GM21619 (cell line): ENCODE measurements around the gene GNA14.
"Not testable (repeated sequence)": the region's sequence is repeated elsewhere in the genome, so short reads cannot be mapped to it uniquely, and the experiment has no call there.

Source experiments
- ATAC-seq: cut with Tn5 transposase; IDR thresholded peaks from one replicate; pipeline ENCODE4 v1.9.1; 2021; ENCODE audit not compliant: unreplicated experiment

The GNA14 gene

DNA sequence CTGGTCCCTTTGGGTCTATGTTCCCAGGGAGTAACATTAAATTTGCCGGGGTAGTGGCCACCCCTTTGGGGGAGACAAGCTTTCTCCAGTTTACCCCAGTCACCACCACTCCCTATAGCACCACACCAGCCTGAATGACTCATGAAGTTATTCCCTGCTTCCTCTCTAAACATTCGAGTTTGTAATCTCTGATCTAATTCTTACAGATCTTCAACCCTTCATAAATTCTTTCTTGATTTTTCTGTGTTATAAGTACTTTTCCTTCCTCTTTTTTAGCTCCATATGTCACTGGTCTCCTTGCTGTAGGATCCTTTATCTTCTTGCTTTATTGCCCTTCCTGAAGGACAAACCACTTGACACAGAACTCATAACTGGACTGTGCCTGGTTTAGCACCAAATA lies 55.6 kb downstream of the GNA14 start:
- ATAC-seq: no peak

DNA sequence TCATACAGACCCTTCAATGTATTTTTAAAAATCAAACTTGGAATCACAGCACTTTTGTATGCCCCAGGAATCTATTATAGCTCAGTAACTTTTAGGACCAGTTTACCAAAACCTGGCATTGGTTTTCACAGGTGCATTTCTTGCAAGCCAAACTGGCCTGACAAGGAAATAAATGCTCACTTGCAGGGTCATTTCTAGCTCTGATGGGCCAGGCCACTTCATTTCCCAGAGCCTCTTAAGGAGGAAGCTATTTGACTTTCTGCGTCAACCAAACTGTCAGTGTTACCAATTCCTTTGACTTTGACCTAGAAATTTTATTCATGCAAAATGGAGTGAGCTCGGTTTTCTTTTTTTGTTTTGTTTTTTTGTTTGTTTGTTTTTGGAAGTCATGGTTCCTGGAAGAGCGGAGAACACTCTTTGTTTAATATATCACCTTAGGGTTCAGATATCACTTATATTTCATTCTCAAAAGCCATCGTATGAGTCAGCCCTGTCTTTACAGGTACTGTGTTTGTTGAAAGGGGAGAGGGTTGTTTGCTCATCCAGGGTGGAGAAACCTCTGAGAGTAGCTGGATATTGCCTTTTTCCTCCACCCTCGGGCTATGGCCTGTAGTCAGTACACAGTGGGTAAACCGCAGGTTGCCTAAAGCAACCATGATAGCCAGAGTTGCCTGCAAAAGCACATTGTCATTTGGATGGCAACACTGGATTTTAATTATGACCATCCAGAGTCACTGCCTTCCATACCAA lies 58.9 kb downstream of the GNA14 start:
- no peak for ATAC-seq

DNA sequence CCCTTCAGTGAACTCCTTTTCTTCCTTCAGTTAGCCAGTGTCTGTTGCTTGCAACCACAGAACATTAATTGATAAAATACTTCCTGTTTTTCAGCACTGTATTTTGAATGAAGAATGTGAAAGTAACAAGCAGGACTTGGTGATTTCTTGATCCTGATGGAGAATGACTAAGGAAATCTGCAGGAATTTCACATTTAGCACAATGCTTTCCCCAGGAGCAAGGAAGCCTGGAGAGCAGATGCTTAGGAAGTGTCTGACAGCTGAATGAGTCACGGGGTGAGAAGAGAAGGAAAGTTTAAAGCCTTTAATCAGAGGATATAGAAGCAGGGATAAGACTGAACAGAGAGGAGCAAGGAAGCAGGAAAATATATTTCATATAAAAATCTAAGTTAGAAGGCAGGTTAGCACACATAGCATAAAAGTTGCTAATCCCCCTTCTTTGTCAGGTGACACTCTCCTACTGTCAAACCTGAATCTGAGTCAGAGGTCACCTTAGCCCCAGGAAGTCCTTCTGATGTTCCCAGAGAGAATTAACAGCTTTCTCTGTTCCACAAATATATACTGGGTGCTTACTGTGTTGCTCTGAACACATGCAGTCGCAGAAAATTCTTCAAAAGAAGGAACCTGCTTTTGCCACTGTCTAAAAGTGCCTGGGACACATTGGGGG lies 59.7 kb downstream of the GNA14 start:
- no peak for ATAC-seq

DNA sequence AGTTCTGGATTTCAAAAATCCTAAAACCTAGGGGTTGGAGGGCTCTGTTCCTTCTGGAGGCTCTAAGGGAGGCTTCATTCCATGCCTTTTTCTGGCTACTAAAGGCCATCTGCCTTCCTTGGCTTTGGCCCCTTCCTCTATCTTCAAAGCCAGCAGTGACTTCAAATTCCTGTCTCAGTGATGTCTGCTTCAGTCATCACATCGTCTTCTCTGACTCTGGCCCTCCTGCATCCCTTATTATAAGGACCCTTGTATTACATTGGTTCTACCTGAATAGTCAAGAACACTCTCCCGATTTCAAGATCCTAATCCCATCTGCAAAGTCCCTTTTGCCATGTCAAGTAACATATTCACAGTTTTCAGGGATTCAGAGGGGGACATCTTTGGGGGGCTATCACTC lies 60.3 kb downstream of the GNA14 start:
- ATAC-seq: no peak

DNA sequence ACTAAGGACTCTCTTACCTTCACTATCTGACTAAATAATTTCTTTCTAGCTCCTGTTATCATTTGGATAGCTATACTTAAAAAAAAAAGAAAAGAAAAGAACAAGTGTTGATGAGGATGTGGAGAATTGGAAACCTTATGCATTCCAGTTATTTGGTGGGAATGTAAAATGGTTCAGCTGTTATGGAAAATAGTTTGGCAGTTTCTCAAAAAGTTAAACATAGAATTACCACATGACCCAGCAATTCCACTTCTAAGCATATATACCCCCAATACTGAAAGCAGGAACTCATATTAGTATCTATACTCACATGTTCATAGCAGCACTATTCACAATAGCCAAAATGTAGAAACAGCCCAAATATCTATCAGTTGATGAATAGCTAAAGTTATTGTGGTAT lies 61.1 kb downstream of the GNA14 start:
- no peak for ATAC-seq

DNA sequence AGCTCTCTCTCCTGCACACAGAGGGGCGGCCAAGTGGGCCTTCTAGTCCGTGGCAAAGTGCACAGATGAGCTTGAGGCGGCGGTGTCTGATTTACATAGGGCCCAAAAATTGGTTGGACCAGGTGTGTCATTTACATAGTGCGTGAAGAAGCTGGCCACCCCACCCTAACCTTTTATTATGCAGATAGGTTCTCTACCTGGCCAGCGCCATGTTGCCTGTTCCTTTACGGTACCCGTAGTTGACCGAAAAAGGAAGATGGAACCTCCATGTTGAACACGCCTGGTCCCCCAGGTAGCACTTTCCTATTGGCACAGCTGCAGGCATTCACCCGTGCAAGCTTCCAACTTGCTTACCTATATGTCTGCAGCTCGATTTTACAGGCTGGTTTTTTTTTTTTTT lies 61.5 kb downstream of the GNA14 start:
- no peak for ATAC-seq

DNA sequence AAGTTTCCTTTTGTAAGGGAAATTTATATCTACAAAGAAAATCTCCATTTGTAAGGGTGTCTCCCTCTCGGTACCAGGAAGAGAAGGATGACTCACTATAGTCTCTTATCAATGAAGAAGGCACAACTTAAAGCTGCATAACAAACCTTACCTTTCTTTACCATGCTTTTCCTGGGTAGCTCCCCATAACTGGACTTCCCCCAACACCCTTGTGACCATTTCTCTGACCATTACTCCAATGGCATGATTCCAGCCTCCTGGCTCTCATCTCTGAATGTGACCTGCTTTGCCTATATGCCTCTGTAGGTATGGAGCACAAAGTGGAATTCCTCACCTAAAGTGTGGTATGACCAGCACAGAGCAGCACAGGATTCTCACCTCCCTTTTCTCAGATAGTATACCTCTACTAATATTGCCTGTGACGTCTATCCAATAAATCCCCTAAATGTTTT lies 62.8 kb downstream of the GNA14 start:
- no peak for ATAC-seq

DNA sequence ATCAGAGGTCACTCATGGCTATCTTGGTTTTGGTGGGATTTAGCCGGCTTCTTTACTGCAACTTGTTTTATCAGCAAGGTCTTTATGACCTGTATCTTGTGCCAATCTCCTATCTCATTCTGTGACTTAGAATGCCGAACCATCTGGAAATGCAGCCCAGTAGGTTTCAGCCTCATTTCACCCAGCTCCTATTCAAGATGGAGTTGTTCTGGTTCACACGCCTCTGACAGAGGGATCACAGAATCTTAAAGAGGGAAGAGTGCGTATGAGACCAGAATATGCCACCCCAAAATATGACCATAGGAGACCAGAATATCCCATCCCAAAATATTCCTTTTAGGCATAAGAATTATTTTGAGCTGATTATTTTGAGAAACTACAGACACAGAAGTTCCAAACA lies 63.2 kb downstream of the GNA14 start:
- ATAC-seq: not testable (repeated sequence)

DNA sequence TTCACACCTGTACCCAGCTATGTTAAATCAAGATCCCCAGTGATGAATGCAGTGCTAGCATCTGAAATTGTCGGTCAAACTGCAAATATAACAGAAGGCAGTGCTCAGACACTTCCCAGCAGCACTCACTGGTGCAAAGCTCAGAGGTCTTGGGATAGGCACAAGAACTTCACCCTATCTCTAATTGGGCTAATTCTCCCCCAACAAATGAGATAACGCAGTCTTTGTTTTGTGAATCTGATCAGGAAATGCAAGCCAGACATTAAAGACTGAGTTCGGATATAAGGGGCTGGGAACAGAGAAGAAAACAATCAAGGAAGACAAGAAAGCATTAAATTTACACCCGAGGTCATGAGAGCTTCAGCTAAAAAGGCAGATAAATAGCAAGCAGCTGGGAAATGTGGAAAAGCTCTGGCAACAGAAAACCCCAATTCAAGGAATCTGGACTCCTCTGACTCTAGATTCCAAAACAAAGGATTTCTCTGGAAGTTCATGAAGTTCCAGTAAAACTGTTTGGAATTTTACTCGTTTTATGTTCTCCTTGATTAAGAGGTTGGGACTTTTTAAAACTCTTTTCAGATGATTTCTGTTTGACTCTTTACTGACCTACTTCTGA lies 65.1 kb downstream of the GNA14 start:
- no peak for ATAC-seq

DNA sequence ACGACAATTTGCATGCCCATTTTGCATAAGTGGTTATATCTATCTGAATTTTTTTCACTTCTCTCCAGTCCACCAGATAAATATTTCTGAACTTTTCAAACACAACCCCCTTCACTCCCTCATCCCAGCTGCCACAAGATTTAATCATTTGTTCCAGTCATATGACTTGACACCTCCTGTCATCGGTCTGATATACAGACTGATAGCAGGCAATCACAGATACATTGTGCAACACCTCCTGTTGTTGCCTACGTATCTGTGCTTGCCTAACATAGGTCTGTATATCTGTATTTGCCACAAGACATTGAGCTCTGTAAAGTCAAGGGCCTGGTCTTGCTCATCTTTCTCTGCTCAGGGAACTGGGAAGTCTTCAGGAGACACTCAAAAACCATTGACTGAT lies 65.6 kb downstream of the GNA14 start:
- no peak for ATAC-seq

DNA sequence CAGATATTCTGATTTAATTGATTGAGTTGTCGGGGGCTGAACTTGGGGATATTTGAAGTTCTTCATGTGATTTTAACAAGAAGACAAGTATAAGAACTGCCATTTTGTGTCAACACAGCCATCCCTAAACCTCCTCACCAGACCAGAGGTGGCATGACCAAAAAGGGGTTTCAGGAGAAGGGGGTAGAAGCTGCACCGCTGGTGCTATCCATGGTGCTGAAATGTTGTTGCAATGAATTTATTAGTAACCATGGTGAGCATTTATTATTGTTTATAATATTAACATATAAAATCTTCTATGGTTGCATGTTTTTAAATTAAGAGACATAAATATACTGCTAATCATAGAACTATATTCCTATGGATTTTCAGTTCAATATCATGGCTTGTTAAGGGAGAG lies 72.3 kb downstream of the GNA14 start:
- no peak for ATAC-seq

DNA sequence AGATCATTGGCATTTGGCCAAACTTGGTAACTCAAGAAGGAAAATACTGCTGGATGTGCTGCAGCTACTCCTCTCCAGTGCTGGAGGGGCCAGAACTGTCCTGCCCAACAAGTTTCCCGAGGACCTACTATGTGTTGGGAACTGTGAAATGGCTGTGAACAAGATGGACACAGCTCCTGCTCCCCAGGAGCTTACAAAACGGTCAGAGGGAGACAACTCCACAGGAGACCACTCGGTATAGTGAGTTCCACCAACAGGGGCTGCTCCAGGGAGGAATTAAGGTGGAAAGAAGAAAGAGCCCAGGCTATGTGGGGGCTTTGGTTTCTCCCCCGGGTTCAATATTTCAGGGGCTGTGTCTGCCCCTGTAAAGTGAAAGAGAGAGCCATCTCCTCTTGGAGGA lies 78.8 kb downstream of the GNA14 start:
- ATAC-seq: no peak

DNA sequence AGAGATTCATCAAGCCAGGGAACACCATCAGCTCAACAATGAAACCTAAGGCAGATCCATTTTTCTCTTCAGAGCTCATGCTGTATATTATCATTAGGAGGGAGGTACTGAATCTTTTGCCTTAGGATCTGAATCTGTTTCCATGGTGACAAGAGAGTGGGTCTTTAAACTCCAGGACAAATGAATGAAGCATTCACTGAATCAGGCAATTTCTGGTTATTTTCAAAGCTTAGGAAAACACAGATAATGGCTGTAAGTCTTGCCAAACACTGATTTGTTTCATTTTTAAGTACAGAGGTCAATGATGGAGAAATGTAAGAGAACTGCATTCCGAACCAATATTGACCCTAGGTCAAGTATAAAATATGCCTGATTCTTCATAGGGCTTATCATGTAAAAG lies 84.9 kb downstream of the GNA14 start:
- no peak for ATAC-seq

DNA sequence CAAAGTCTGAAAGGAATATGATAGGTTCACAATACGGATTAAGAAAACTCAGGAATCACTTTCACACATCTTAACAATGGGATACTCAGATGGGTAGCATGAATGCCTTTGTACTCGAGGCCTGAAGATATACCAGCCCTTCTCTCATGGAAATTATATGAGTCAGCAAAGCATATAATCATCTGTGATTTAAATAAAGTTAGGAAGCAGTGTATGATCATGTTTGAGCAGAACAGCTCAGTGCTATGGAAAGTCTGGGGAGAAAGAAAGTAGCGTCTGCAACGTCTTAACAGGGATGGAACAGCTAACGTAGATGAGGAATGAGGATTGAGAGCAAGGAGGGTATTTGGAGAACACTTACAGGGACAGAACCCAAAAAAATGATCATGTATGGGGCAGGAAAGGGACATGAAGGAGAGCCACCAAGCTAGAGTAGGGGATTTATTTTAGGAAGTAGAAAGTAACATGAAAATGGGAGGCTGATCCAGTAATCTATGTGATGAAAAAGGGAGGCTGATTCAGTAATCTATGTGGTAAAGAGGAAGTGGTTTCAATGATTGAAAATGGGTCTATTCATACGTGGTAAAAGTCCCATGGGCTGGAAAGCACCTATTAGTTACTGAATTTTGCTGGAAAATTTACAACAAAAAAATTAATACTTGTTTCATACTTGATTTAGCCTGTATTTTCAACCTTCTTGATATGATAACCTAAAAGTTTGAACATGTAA lies 85.9 kb downstream of the GNA14 start:
- ATAC-seq: no peak

DNA sequence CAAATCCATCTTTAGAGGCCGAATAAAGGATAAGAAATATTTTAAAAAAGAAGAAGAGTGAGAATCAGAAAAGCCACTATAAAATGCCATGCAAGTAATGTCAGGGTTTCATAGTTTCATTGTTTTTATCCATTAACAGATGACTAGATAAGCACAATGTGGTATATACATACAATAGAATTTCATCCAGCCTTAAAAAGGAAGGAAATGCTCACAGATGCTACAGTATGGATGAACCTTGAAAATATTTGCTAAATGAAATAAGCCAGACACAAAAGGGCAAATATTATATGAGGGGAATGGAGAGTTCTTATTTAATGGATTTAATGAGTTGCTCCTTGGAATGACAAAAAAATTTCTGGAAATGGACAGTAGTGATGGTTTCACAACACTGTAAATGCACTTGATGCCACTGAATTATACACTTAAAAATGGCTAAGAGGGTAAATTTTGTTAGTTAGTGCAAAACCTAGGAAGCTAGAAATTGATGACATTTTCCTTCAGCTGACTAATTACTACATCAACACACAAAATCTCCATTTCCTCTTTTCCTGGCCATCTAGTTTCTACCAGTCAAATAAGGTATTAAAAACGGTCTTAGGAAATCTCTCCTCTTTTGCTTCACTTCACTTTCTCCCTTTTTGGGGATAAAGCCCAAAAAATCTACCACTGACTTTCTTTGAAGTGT lies 86.6 kb downstream of the GNA14 start:
- ATAC-seq: no peak

DNA sequence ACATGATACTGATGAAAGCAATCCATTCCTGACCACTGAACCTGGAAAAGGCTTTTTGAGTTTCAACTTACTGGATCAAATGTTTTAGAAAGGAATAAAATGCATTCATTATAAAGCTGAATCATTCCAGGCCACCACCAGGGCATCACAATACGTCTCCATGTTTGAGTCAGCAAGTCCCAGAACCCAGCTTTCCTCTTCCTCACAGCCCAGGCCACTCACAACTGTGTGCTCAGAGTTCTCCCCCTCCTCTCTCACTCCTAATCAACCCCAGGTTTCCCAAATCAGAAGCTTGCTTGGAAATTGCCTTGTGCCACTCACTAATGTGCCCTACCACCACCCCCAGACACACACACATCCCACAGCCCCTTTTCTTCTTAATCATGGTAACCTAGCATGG lies 91.7 kb downstream of the GNA14 start:
- no peak for ATAC-seq

DNA sequence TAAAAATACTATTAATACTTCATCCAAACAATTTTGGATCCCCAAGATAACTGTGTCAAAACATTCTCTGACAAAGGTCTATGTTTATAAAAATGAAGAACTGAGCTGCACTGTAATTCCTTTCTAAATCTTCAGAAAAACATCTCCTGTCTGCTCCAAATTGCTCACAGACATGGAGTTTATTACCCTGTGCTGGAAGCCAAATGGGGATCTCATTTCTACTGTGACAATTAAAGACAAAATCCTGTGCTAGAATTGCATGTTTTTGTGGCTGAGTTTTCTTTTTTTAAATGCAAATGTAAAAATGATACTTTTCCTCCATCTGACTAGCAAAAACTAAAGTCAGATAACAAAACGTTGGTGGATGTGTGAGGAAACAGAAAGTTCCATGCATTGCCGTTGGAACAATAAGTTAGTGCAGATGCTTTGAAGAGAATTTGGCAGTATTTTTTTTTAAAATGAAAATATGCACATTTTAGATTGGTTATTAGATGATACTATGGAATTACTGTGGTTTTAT lies 93.5 kb downstream of the GNA14 start:
- ATAC-seq: no peak

DNA sequence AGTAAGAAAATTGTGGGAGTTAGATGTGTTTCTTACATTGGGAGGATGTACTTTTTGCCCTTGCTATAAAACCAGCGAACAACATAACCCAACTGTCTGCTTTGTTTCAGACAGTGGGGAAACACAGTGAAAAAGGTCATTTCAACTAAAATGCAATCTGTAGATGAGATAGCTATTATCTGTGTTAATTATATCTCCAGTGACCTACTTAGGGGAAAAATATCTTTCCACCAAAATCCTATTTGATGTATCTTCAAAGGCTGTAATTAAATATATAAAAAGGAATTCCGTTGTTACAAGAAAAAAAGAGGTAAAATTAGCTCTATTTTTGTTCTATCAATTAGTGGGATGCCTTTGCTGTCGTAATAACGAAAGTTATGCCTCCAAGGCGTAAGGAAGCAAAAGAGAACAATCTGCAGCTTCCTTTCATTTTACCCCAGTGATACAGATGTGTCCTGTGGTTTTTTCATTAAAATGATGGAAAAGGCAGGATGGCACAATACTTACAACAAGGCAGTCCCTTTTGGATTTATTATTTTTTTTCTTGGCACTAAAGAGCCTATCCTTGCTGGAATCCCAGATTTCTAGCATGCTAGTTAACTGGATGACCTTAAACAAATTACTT lies 100.9 kb downstream of the GNA14 start:
- ATAC-seq: no peak

DNA sequence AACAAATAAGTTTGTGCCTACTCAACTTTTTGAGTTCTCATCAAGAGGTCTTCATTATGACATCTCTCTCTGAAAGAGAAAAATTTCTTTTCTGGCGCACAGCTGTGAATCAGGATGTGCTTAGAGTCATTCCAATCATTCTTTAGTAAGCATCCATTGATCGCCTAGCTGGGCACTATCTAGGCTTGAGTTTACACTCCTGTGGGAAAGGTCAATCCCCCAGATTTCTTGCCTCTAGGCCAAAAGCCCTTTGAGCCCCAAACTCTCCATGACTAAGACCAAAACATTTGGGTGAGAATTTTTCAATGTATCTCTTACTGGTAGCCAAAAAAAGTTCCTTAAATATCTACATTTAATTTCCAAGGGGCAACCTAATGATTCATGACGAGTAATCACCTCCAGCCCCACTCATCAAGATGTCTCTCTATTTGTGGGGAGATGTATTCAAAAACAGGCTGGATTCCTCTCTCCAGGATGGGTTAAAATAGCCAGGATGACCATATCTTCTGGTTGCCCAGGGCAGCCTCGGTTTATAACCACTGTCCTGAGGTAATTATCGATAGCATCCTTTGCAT lies 101.7 kb downstream of the GNA14 start:
- no peak for ATAC-seq

DNA sequence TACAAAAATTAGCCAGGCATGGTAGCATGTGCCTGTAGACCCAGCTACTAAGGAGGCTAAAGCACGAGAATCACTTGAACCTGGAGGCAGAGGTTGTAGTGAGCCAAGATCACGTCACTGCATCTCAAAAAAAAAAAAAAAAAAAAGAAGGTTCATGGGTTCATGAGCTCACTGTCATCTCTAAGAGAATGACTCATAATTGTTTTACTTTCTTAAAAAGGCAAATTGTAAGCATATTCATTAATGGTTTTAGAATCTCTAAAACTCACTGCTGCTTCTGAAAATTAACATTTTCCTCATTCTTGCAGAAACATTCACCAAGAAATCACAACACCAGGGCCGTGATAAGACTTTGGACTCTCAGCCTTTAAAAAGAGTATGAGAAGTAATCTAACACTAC lies 103.6 kb downstream of the GNA14 start:
- ATAC-seq: no peak
